ENCODE data around the gene MANF.
A peak's percentile ranks its signal among the peaks of the same experiment; 100 is the strongest.

Gene MANF

DNA sequence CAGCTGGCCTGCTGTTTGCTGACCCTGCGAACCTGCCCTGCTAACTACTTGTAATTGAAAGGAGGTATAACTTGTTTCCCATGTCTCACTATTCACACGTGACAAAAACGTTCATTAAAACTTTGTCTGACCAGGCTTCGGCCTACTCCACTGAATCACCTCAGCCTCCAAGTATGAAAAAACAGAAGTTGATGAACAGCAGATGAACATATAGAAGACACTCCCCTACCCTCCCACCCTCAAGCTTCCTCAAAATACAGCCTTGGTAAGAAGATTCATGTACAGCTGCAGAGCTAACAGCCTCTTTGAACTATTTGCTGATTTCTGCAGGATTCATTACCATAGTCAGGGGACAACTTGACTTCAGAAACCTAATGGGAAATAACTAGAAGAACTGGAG, 16.6 kb downstream of the MANF start:
- no peak for TF ChIP-seq GATA1 (IDR thresholded peaks at IDR 0.05; ENCODE audit: low read depth, low read length)
- no peak for DNase-seq

DNA sequence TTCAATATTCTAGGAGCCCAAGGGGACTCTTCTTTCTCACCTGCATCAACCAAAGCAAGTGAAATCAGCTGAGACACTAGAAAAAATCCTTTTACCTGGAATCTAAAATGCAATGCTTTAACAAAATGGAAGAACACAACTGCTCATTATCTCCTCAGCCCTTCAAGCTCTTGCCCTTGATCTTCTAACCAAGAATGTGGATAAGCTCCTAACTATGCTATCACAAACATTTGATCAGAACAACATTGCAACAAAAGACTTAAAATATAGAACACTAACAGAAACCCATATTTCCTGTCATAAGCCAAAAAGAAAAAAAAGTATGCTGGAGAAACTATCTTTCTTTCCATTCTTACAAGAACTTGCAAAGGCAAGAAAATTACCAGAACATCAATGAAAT, 18.6 kb downstream of the MANF start:
- DNase-seq = no peak
- TF ChIP-seq GATA1 (IDR thresholded peaks at IDR 0.05; ENCODE audit: low read depth, low read length) = no peak
- TF ChIP-seq POLR2A (IDR thresholded peaks at IDR 0.05; ENCODE audit: low read length) = no peak

DNA sequence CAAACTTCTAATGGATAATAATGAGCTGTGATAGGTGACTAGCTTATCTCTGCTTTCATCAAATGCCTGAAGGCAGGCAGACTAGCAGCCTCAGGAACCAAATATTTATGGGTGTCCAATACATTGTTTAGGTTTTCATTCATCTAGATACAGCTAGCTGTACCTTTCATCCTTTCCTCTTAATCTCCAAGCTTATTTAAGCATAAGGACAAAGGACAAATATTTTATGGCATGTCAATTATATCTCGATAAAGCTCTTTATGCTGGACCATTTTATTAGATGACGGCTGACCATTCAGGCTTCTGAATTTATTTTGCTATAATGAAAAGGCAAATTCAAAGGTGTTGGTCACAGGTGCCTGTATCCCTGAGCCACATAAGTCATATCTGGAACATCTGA, 22.9 kb downstream of the MANF start:
- DNase-seq = no peak
- TF ChIP-seq POLR2A (IDR thresholded peaks at IDR 0.05; ENCODE audit: low read length) = no peak
- TF ChIP-seq GATA1 (IDR thresholded peaks at IDR 0.05; ENCODE audit: low read depth, low read length) = no peak

DNA sequence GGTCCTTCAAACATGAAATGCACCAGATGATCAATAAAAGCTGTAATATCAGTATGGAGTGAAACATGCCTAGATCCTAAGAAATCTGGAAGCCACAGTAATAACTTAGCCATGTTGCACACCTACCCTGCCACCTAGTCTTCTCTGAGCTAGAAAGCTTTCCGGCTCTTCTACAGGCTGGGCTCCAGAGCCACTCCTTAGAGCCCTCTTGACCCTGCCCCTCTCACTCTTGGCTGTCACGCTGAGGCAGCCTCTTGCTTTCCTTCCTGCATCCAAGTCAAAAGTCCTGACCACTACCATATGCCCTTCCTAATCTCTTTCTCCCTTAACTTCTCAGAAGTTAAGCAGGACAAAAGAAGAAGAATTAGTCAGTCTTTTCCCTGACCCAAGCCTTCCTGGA, 23.7 kb downstream of the MANF start:
- no peak for DNase-seq
- TF ChIP-seq POLR2A (IDR thresholded peaks at IDR 0.05; ENCODE audit: low read length) = no peak
- no peak for TF ChIP-seq GATA1 (IDR thresholded peaks at IDR 0.05; ENCODE audit: low read depth, low read length)

DNA sequence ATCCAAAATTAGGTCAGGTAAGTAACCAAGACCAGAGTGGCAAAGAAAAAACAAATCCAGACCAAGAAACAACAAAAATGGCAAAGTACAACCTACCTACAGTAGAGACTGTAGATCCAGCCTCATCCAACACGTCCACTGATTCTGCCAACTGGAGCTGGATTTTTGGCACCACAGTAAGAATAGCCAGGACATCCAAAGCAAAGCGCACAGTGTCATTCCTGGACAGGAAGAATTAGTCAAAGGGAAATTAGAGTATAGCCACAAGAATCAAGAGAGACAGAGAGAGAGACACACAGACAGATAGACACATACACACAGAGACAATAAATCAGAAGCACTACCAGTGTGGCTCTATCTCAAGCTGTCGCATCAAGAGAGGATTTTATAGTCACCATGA, 37.1 kb downstream of the MANF start:
- no peak for TF ChIP-seq POLR2A (IDR thresholded peaks at IDR 0.05; ENCODE audit: low read length)

DNA sequence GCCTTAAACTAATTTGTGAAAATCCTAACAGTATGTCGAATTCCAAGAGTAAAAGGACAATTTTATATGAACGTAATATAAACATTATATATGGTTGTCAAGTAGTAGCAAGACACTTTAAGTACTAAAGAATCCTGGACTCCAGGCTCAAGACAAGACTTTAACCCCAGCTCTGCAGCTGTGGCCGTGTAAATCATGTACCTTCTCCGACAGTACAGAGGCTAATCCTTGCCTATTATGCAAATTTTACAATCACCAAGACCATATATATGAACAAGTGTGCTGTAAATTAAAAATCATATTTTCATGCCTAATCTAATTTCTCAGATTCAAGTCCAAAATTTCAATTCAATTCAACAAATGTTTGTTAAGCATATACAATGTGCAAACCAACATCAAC, 41.8 kb downstream of the MANF start:
- TF ChIP-seq GATA1 (IDR thresholded peaks at IDR 0.05; ENCODE audit: low read depth, low read length) (no peak), POLR2A (IDR thresholded peaks at IDR 0.05; ENCODE audit: low read length) (no peak)
- no peak for DNase-seq

More for the DNA sequence above, 37.1 kb downstream of the MANF start:
- no peak for DNase-seq

DNA sequence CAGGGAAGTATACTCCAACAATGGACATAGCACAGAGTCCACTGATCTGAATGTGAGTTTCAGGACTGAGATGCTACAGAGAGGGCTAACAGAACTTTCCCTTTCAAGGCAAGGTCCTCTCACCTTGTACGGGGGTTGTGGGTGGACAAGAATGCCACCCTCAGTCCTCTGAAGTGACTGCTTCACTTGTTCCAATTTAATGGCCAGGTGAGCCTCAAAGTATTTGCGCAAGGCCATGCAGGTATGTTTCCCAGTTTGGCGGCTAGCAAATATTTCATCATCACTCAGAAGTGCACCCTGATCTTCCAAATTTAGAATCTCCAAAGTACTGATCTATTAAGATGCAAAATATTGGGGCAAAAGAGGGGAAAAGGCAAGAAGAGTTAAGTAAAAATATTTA, 44.0 kb downstream of the MANF start:
- TF ChIP-seq GATA1 (IDR thresholded peaks at IDR 0.05; ENCODE audit: low read depth, low read length) = no peak
- no peak for TF ChIP-seq POLR2A (IDR thresholded peaks at IDR 0.05; ENCODE audit: low read length)
- DNase-seq = no peak

DNA sequence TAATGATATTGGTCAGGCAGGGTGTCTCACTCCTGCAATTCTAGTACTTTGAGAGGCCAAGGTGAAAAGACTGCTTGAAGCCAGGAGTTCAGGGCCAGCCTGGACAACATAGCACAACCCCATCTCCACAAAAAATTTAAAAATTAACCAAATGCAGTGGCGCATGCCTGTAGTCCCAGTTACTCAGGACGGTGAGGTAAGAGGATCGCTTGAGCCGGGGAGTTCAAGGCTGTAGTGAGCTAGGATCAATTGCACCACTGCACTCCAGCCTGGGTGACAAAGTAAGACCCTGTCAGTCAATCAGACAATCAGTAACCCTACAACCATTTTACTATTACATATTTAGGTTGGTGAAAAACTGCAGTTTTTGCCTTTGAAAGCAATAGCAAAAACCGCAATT, 49.0 kb downstream of the MANF start:
- no peak for DNase-seq
- TF ChIP-seq GATA1 (IDR thresholded peaks at IDR 0.05; ENCODE audit: low read depth, low read length) (no peak), POLR2A (IDR thresholded peaks at IDR 0.05; ENCODE audit: low read length) (no peak)

DNA sequence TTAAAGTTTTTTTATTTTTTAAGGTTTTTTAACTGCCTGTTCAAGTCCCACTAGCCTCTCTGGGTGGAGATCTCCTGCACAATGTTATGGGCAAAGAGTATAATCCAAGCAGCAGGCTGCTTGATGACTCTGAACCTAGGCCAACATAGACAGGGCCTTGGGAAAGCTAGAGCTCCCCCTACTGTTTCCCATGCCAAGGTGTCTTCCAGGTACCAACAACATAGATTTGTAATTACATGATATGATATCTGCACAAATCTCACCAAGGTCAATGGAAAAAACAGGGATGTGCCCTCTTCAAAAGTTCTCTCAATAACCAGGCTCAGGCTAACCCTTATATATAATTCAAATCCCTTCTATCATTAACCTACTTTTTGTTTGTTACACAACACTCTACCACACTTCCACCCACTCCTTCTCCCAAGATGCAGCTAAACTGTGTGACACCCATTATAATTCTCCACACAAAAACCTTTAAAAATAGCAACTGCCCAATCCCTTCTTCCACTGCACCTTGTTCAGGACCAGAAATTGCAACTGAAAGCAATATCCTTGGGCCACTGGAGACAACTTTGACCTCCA, 49.7 kb downstream of the MANF start:
- TF ChIP-seq GATA1 (IDR thresholded peaks at IDR 0.05; ENCODE audit: low read depth, low read length) = no peak
- peak; percentile 65 to 79 for DNase-seq

DNA sequence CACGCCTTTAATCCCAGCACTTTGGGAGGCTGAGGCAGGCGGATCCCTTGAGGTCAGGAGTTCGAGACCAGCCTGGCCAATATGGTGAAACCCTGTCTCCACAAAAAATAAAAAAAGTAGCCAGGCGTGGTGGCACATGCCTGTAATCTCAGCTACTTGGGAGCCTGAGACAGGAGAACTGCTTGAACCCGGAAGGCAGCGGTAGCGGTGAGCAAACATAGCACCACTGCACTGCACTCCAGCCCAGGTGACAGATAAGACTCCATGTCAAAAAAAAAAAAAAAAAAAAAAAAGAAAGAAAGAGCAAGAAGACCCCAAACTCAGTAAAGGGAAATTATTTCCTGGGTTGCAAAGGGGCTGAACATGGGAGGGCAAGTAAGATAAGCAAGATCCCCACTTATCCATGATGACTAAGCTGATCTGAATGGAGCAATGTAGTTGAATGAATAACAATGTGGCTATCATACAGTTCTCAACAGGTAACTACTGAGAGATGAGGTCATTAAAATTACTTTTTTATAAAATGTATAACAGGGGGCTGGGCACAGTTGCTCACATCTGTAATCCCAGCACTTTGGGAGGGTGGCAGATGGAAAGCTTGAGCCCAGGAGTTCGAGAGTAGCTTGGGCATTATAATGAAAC, 52.0 kb downstream of the MANF start:
- DNase-seq = no peak

More for the DNA sequence above, 52.0 kb downstream of the MANF start:
- TF ChIP-seq POLR2A (IDR thresholded peaks at IDR 0.05; ENCODE audit: low read length) (no peak), GATA1 (IDR thresholded peaks at IDR 0.05; ENCODE audit: low read depth, low read length) (no peak)
